OCI-LY3 (cell line): ENCODE measurements around the gene HAPLN1.

Source experiments
- H2AFZ ChIP-seq: fragments of 200-600, 300-600 bp; shearing (Covaris generic); 2 replicates; pipeline ENCODE4 v1.6.0; 2014; ENCODE audit warnings: antibody characterized with exemption, low read depth, low read length
- H3K27ac ChIP-seq: fragments of 200-600, 300-600 bp; sonication (generic); 2 replicates; pipeline ENCODE4 v1.5.1; 2014; ENCODE audit warnings: mild to moderate bottlenecking, low read length, moderate library complexity, mixed read lengths
- H3K27me3 ChIP-seq: fragments of 200-600, 300-600 bp; sonication (generic); 2 replicates; pipeline ENCODE4 v1.6.1; 2014; ENCODE audit warnings: low read depth, low read length, mixed read lengths
- H3K36me3 ChIP-seq: fragments of 200-600, 300-600 bp; sonication (generic); replicated peaks from 2 replicates; pipeline ENCODE3; 2014; ENCODE audit warnings: low read depth, low read length, mixed read lengths
- H3K4me1 ChIP-seq: fragments of 300-600, 200-600 bp; sonication (generic); 2 replicates; pipeline ENCODE4 v1.6.1; 2014; ENCODE audit warnings: low read length, mixed read lengths
- H3K4me2 ChIP-seq: fragments of 200-600, 300-600 bp; sonication (generic); 2 replicates; pipeline ENCODE4 v1.6.1; 2014; ENCODE audit warnings: low read length, mixed read lengths
- H3K4me3 ChIP-seq: fragments of 300-600, 200-600 bp; sonication (generic); 2 replicates; pipeline ENCODE4 v1.5.1; 2014; ENCODE audit warnings: antibody characterized with exemption, mild to moderate bottlenecking, low read length, moderate library complexity
- H3K79me2 ChIP-seq: fragments of 300-600, 200-600 bp; shearing (Covaris generic); 2 replicates; pipeline ENCODE4 v1.6.1; 2014; ENCODE audit warnings: mild to moderate bottlenecking, low read length, mixed read lengths
- H3K9ac ChIP-seq: fragments of 300-600, 200-600 bp; shearing (Covaris generic); 2 replicates; pipeline ENCODE4 v1.6.0; 2014; ENCODE audit warnings: mild to moderate bottlenecking, low read length, moderate library complexity
- H3K9me3 ChIP-seq: fragments of 200-600, 300-600 bp; shearing (Covaris generic); 2 replicates; pipeline ENCODE4 v1.6.1; 2014; ENCODE audit warnings: low read length, mixed read lengths; ENCODE audit not compliant: insufficient read depth
- H4K20me1 ChIP-seq: fragments of 200-600, 300-600 bp; sonication (generic); 2 replicates; pipeline ENCODE4 v1.6.1; 2016; ENCODE audit warnings: low read length, mixed read lengths; ENCODE audit not compliant: insufficient read depth
- EZH2phosphoT487 ChIP-seq: fragments of 200-600 bp; shearing (Covaris generic); IDR thresholded peaks from 2 replicates; pipeline ENCODE4 v1.6.1; 2018; ENCODE audit warnings: antibody characterized with exemption, mixed run types, low read depth
- TF ChIP-seq, protein P1 (sequence below): fragments of 200-600, 300-600 bp; sonication (generic); IDR thresholded peaks from 2 replicates; pipeline ENCODE4 v1.5.1; 2014; ENCODE audit warnings: antibody characterized with exemption, low read length, low read depth

Gene HAPLN1

DNA sequence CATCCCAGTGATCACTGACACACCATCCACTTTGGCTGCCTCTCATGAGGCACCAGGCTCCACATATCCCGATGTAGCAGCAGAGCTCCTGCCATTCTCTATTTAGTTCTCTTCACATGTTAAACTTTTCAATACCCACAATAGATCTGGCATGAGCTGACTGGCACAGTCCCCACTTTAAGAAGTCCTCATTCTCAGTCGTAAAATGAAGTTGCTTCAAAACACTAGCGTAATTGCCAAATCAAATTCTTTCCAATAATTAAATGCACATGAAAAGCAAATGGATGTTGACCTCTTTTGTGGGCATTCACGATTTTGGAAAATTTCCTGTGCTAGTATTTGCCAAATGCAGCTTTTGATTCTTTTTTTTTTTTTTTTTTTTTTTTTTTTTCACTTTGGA, 32.4 kb downstream of the HAPLN1 start:
- H3K9ac ChIP-seq, result no peak overlapping the region
- H3K27ac ChIP-seq, result no peak overlapping the region
- no peak overlapping the region for H3K4me3 ChIP-seq
- no peaks in the 10 kb centered on the region for H3K27me3 ChIP-seq
- H4K20me1 ChIP-seq, result no peaks in the 10 kb centered on the region
- H3K9me3 ChIP-seq, result no peaks in the 10 kb centered on the region
- TF ChIP-seq, protein P1, sequence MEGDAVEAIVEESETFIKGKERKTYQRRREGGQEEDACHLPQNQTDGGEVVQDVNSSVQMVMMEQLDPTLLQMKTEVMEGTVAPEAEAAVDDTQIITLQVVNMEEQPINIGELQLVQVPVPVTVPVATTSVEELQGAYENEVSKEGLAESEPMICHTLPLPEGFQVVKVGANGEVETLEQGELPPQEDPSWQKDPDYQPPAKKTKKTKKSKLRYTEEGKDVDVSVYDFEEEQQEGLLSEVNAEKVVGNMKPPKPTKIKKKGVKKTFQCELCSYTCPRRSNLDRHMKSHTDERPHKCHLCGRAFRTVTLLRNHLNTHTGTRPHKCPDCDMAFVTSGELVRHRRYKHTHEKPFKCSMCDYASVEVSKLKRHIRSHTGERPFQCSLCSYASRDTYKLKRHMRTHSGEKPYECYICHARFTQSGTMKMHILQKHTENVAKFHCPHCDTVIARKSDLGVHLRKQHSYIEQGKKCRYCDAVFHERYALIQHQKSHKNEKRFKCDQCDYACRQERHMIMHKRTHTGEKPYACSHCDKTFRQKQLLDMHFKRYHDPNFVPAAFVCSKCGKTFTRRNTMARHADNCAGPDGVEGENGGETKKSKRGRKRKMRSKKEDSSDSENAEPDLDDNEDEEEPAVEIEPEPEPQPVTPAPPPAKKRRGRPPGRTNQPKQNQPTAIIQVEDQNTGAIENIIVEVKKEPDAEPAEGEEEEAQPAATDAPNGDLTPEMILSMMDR, result no peak
- TF ChIP-seq EZH2phosphoT487, result no peak
- no peaks in the 10 kb centered on the region for H3K36me3 ChIP-seq
- no peaks in the 10 kb centered on the region for H3K4me1 ChIP-seq
- no peaks in the 10 kb centered on the region for H3K79me2 ChIP-seq
- H3K4me2 ChIP-seq, result no peak overlapping the region
- H2AFZ ChIP-seq, result no peak overlapping the region

DNA sequence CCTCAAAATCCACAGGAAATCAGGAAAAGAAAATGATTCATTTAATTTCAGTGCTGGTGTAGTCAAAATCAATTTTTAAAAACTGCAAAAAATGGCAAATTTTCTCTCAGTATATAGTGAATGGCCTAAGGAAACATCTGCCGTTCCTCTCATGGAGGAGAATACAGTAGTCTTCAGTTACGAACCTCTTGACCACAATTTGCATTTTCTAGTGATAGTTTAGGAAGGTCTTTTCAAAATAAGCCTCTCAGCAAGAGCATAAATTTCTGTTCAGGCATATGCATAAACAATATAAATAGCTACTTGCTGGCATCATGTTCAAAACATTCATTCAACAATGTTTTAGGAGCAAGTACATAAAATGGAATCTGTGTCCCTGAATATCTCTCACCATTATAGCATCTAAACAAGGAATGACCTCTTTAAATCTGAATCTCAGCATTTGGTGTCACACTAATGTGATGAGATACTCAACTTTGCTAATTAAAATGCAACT, 33.5 kb downstream of the HAPLN1 start:
- Histone ChIP-seq H3K27ac (no peak overlapping the region), H2AFZ (no peak overlapping the region), H3K36me3 (no peaks in the 10 kb centered on the region), H3K4me2 (no peak overlapping the region), H3K79me2 (no peaks in the 10 kb centered on the region), H3K27me3 (no peaks in the 10 kb centered on the region), H4K20me1 (no peaks in the 10 kb centered on the region), H3K9ac (no peak overlapping the region), H3K4me1 (no peaks in the 10 kb centered on the region), H3K9me3 (no peaks in the 10 kb centered on the region), H3K4me3 (no peak overlapping the region)
- no peak for TF ChIP-seq EZH2phosphoT487
- TF ChIP-seq, protein P1, result no peak

DNA sequence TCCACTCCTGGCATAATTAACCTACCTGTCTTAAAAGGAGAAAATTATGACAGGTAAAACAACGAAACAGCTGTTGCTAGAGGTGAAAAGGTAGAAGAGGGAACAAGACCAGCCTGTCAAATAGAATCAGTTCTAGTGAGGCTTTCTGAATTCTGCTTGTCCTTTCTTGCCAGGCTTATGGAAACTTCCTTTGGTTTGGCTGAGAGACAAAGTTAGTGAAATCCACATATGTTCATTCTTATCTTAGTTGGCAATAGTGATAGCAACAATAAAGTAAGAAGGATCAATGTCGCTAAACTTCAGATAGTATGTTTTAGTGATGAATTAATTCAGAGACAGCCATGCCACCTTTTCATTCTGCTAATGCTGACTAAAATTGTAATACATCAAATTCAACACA, 34.4 kb downstream of the HAPLN1 start:
- Histone ChIP-seq H3K4me1 (no peaks in the 10 kb centered on the region), H3K27ac (no peak overlapping the region), H4K20me1 (no peaks in the 10 kb centered on the region), H3K4me2 (no peak overlapping the region), H3K27me3 (no peaks in the 10 kb centered on the region), H3K4me3 (no peak overlapping the region), H3K9ac (no peak overlapping the region), H2AFZ (no peak overlapping the region), H3K79me2 (no peaks in the 10 kb centered on the region), H3K36me3 (no peaks in the 10 kb centered on the region), H3K9me3 (no peaks in the 10 kb centered on the region)
- TF ChIP-seq, protein P1, result no peak
- TF ChIP-seq EZH2phosphoT487, result no peak

DNA sequence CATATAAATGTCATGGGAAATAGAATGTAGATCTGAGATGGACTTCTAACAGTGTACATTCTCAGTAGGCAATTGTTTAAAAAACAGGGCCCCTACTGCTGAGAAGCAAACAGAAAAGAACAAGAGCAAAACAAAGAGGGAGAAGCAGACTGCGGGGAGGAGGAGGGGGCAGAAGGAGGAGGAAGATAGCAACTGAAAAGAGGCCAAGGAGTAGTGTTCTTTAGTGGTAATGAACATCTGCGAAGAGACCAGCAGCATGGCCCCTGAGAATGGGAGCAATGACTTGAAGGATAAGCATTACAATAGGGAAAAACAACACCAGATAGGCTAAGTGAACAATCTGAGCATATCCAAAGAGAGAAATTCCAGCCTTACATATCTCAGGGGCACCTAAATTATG, 36.8 kb downstream of the HAPLN1 start:
- H3K79me2 ChIP-seq, result no peaks in the 10 kb centered on the region
- no peaks in the 10 kb centered on the region for H3K27me3 ChIP-seq
- no peaks in the 10 kb centered on the region for H3K9me3 ChIP-seq
- H2AFZ ChIP-seq, result no peak overlapping the region
- no peak overlapping the region for H3K9ac ChIP-seq
- no peaks in the 10 kb centered on the region for H4K20me1 ChIP-seq
- TF ChIP-seq EZH2phosphoT487, result no peak
- TF ChIP-seq, protein P1, result no peak
- no peaks in the 10 kb centered on the region for H3K4me1 ChIP-seq
- no peaks in the 10 kb centered on the region for H3K36me3 ChIP-seq
- no peak overlapping the region for H3K4me3 ChIP-seq
- H3K4me2 ChIP-seq, result no peak overlapping the region
- H3K27ac ChIP-seq, result no peak overlapping the region
